IPS-NIHi7 (cell line): Measurements from ENCODE around the gene LAPTM4A.
"Not testable (repeated sequence)": the region's sequence is repeated elsewhere in the genome, so short reads cannot be mapped to it uniquely, and the experiment has no call there.

Experiments used
- DNase-seq: peaks from one replicate; pipeline ENCODE4 v3.0.0; 2012; ENCODE audit warnings: mixed read lengths; ENCODE audit errors: extremely low spot score

The LAPTM4A gene

GRCh38 chr2:20051532-20052228, at the start of gene LAPTM4A:
Gene LAPTM4A (minus strand): TSS chr2:20051628. CDS start chr2:20051520, 108 bp downstream.
- DNase-seq: peak; percentile 98

- DNase-seq: no peak
These were observed 49.3 kb upstream of the LAPTM4A start for GRCh38 chr2:20100711-20101110.

- peak; percentile 49 for DNase-seq
These were observed 48.4 kb upstream of the LAPTM4A start for GRCh38 chr2:20099780-20100179.

- DNase-seq: peak; percentile 97
These were observed 46.7 kb upstream of the LAPTM4A start for GRCh38 chr2:20097889-20098714.

GRCh38 chr2:20095469-20095868, 44.0 kb upstream of the LAPTM4A start:
- DNase-seq: no peak

- no peak for DNase-seq
These were observed 43.5 kb upstream of the LAPTM4A start for GRCh38 chr2:20094955-20095354.

- DNase-seq: no peak
These were observed 42.8 kb upstream of the LAPTM4A start for GRCh38 chr2:20094142-20094755.

- peak; percentile 78 for DNase-seq
These were observed 42.1 kb upstream of the LAPTM4A start for GRCh38 chr2:20093263-20094141.

GRCh38 chr2:20092901-20093235, 41.4 kb upstream of the LAPTM4A start:
- no peak for DNase-seq

- no peak for DNase-seq
These were observed 40.9 kb upstream of the LAPTM4A start for GRCh38 chr2:20092226-20092900.

- no peak for DNase-seq
These were observed 40.0 kb upstream of the LAPTM4A start for GRCh38 chr2:20091305-20091991.

- no peak for DNase-seq
These were observed 38.5 kb upstream of the LAPTM4A start for GRCh38 chr2:20089715-20090464.

- not testable (repeated sequence) for DNase-seq
These were observed 34.5 kb upstream of the LAPTM4A start for GRCh38 chr2:20085909-20086308.

- DNase-seq: not testable (repeated sequence)
These were observed 31.4 kb upstream of the LAPTM4A start for GRCh38 chr2:20082812-20083211.

- DNase-seq: no peak
These were observed 30.4 kb upstream of the LAPTM4A start for GRCh38 chr2:20081841-20082240.

GRCh38 chr2:20080839-20081415, 29.5 kb upstream of the LAPTM4A start:
- DNase-seq: peak; percentile 65

- no peak for DNase-seq
These were observed 29.0 kb upstream of the LAPTM4A start for GRCh38 chr2:20080428-20080827.

- no peak for DNase-seq
These were observed 28.2 kb upstream of the LAPTM4A start for GRCh38 chr2:20079546-20080115.

GRCh38 chr2:20077411-20077940, 26.0 kb upstream of the LAPTM4A start:
- DNase-seq: no peak
